Measurements from ENCODE around the gene FAM168A.

DNA sequence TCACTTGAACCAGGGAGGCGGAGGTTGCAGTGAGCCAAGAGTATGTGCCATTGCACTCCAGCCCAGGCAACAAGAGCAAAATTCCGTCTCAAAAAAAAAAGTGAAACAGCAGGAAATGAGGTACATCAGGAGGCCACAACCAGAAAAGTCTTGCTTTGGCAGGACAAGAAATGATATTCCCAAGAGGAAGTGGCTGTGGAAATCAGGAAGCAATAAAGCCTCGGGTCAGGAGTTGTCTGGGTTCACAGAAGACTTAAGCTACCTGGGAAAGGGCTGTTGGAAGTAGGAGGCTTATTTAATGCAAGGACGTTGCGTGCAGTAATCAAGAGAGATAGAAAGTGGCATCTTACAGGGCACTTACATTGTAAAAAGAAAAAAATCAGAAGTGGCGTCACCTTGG lies 231.0 kb downstream of the FAM168A start:
- no peak for TF ChIP-seq CTCF (IDR thresholded peaks at IDR 0.05; ENCODE audit: low read depth, low read length)
- no peak for TF ChIP-seq EZH2phosphoT487 (IDR thresholded peaks at IDR 0.05; ENCODE audit: low read depth)

Data from OCI-LY3 (cell line).